NB4 (cell line): ENCODE measurements around the gene ADGRG1.

ENCODE experiments used
- POLR2A ChIP-seq: IDR thresholded peaks from 2 replicates; pipeline ENCODE4 v1.6.1; 2011; ENCODE audit warnings: mild to moderate bottlenecking; ENCODE audit not compliant: insufficient read length; ENCODE audit errors: extremely low read depth
- TF ChIP-seq, protein P1 (sequence below): IDR thresholded peaks from one replicate; pipeline ENCODE4 v1.5.1; 2012; ENCODE audit warnings: low read depth, low read length
- TF ChIP-seq, protein P2 (sequence below): IDR thresholded peaks from 2 replicates; pipeline ENCODE4 v1.6.1; 2011; ENCODE audit warnings: low read depth, low read length

DNA sequence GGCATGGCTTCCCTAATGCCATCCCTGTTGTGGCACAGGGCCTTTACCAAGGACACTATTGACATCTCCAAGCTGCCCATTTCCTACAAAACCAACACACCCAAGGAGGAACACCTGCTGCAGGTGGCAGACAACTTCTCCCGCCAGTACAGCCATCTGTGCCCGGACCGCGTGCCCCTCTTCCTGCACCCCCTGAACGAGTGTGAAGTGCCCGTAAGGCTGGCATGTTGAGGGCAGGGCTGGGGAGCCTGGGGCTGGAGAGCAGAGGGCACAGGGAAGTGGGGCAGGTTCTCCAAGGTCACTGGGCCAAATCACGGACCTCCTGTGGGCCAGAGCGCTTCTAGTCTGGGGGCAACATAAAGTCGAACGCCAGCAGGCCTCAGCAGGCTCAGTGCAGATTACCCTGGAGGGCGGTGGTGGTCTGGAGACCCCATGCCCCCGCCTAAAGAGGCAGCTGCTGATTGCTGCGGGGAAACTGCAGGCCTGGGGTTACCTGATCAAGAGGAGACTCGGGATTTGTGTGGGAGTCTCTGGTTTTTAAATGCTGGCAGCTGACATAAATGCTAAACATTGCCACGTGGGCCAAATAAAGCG lies 70.5 kb downstream of the ADGRG1 start:
- TF ChIP-seq, protein P1, sequence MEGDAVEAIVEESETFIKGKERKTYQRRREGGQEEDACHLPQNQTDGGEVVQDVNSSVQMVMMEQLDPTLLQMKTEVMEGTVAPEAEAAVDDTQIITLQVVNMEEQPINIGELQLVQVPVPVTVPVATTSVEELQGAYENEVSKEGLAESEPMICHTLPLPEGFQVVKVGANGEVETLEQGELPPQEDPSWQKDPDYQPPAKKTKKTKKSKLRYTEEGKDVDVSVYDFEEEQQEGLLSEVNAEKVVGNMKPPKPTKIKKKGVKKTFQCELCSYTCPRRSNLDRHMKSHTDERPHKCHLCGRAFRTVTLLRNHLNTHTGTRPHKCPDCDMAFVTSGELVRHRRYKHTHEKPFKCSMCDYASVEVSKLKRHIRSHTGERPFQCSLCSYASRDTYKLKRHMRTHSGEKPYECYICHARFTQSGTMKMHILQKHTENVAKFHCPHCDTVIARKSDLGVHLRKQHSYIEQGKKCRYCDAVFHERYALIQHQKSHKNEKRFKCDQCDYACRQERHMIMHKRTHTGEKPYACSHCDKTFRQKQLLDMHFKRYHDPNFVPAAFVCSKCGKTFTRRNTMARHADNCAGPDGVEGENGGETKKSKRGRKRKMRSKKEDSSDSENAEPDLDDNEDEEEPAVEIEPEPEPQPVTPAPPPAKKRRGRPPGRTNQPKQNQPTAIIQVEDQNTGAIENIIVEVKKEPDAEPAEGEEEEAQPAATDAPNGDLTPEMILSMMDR: no peak
- TF ChIP-seq, protein P2, sequence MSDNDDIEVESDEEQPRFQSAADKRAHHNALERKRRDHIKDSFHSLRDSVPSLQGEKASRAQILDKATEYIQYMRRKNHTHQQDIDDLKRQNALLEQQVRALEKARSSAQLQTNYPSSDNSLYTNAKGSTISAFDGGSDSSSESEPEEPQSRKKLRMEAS: no peak
- TF ChIP-seq POLR2A: no peak
